ENCODE data around the gene FOSL1. TPM values are rescaled to one million over a fixed set of nuclear protein-coding genes. Genes with fewer than 3 reads are reported as not detected.

The FOSL1 gene
- total and polyA plus RNA-seq, 2 of the 13 experiments (the other 11 are each of a cell fraction or from before 2014, with no cell fraction given) = 4.0 to 4.1 TPM

DNA sequence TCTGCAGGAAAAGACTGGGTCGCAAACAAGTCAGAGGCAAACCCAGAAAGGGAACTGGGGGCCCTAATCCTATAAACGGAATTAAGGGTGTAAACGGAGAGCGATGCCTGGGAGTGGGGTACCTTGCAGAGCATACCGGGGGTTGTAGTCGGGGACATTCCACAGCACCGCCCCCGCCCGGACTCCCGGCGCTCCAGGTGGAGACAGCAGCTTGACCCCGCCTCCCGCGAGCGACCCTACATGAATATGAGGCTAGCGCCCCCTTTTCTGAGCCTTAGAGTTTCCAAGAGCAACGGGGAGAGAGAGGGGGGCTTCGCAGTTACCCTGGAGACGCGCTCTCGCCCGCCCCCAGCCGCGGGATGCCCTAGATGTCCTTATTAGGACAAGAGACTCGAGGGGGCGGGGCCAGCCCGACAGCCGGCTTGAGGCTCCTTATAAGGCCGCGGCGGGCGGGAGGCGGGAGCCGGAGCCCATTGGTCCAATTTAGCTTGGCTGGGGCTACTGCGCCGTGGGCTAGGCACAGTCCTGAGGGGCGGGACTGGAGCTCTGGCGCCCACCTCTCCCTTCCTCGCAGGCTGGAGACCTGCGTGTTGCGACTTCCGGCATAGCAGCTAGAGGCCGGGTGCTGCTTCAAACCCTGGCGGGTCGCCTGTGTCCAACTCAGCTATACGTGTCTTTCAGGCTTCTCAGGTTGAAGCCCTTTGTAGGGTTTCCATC, 40.9 kb downstream of the FOSL1 start (continued):
- TF ChIP-seq, protein P1, sequence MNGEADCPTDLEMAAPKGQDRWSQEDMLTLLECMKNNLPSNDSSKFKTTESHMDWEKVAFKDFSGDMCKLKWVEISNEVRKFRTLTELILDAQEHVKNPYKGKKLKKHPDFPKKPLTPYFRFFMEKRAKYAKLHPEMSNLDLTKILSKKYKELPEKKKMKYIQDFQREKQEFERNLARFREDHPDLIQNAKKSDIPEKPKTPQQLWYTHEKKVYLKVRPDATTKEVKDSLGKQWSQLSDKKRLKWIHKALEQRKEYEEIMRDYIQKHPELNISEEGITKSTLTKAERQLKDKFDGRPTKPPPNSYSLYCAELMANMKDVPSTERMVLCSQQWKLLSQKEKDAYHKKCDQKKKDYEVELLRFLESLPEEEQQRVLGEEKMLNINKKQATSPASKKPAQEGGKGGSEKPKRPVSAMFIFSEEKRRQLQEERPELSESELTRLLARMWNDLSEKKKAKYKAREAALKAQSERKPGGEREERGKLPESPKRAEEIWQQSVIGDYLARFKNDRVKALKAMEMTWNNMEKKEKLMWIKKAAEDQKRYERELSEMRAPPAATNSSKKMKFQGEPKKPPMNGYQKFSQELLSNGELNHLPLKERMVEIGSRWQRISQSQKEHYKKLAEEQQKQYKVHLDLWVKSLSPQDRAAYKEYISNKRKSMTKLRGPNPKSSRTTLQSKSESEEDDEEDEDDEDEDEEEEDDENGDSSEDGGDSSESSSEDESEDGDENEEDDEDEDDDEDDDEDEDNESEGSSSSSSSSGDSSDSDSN (CRISPR knock-in tag; IDR thresholded peaks at IDR 0.05) = no peak
- TF ChIP-seq ADNP (CRISPR knock-in tag; IDR thresholded peaks at IDR 0.05) (no peak), SOX6 (IDR thresholded peaks at IDR 0.05) (no peak), SOX6 (CRISPR knock-in tag; IDR thresholded peaks at IDR 0.05) (no peak), ZBTB8A (CRISPR knock-in tag; IDR thresholded peaks at IDR 0.05; ENCODE audit: borderline replicate concordance, low read depth) (no peak), SMAD1 (CRISPR knock-in tag; IDR thresholded peaks at IDR 0.05; ENCODE audit: borderline replicate concordance, low read depth) (no peak; the same call in 1 of the 2 replicates), ESRRA (CRISPR knock-in tag; IDR thresholded peaks at IDR 0.05; ENCODE audit: low read depth) (no peak), SETDB1 (CRISPR knock-in tag; IDR thresholded peaks at IDR 0.05; ENCODE audit: borderline replicate concordance) (no peak), ZNF496 (CRISPR knock-in tag; IDR thresholded peaks at IDR 0.05; ENCODE audit: insufficient replicate concordance) (no peak), ZFP91 (CRISPR knock-in tag; IDR thresholded peaks at IDR 0.05; ENCODE audit: borderline replicate concordance) (no peak), ZNF253 (CRISPR knock-in tag; IDR thresholded peaks at IDR 0.05; ENCODE audit: borderline replicate concordance) (no peak), ZNF777 (CRISPR knock-in tag; IDR thresholded peaks at IDR 0.05) (no peak), FOSL2 (CRISPR knock-in tag; IDR thresholded peaks at IDR 0.05) (no peak), TFE3 (CRISPR knock-in tag; IDR thresholded peaks at IDR 0.05) (no peak), SCMH1 (CRISPR knock-in tag; IDR thresholded peaks at IDR 0.05; ENCODE audit: borderline replicate concordance) (no peak), MED1 (CRISPR knock-in tag; IDR thresholded peaks at IDR 0.05) (no peak), ZNF280D (CRISPR knock-in tag; IDR thresholded peaks at IDR 0.05) (no peak)
- TF ChIP-seq, protein P2, sequence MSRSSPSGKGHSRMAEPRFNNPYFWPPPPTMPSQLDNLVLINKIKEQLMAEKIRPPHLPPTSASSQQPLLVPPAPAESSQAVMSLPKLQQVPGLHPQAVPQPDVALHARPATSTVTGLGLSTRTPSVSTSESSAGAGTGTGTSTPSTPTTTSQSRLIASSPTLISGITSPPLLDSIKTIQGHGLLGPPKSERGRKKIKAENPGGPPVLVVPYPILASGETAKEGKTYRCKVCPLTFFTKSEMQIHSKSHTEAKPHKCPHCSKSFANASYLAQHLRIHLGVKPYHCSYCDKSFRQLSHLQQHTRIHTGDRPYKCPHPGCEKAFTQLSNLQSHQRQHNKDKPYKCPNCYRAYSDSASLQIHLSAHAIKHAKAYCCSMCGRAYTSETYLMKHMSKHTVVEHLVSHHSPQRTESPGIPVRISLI (CRISPR knock-in tag; IDR thresholded peaks at IDR 0.05; ENCODE audit: borderline replicate concordance) = no peak
